T1000 (cell line): ENCODE data around the gene TIMM17A.
A peak's percentile ranks its signal among the peaks of the same experiment; 100 is the strongest.

Source experiments
- DNase-seq: peaks from one replicate; lab custom pipeline; 2025; ENCODE audit warnings: mixed read lengths; lab: John Stamatoyannopoulos, UW

The TIMM17A gene

GRCh38 chr1:201955009-201955728 lies at the start of gene TIMM17A:
TSS of gene TIMM17A (plus strand) at chr1:201955503. CDS start at chr1:201955527, 24 bp downstream.
- DNase-seq, result peak; percentile 97

GRCh38 chr1:201906336-201906735 lies 49.0 kb upstream of the TIMM17A start:
- DNase-seq, result no peak

GRCh38 chr1:201907621-201908020 lies 47.7 kb upstream of the TIMM17A start:
- no peak for DNase-seq

- no peak for DNase-seq
Measured at GRCh38 chr1:201911826-201912571, 43.3 kb upstream of the TIMM17A start.

- DNase-seq, result no peak
Measured at GRCh38 chr1:201912832-201913231, 42.5 kb upstream of the TIMM17A start.

- no peak for DNase-seq
Measured at GRCh38 chr1:201914456-201915235, 40.7 kb upstream of the TIMM17A start.

GRCh38 chr1:201916649-201917249 lies 38.6 kb upstream of the TIMM17A start:
- peak; percentile 90 for DNase-seq

GRCh38 chr1:201917362-201918033 lies 37.8 kb upstream of the TIMM17A start:
- DNase-seq, result no peak

- DNase-seq, result no peak
Measured at GRCh38 chr1:201918343-201918742, 37.0 kb upstream of the TIMM17A start.

- no peak for DNase-seq
Measured at GRCh38 chr1:201921952-201922558, 33.2 kb upstream of the TIMM17A start.

GRCh38 chr1:201925301-201925567 lies 30.1 kb upstream of the TIMM17A start:
- DNase-seq, result no peak

- DNase-seq, result no peak
Measured at GRCh38 chr1:201925981-201926645, 29.2 kb upstream of the TIMM17A start.

- no peak for DNase-seq
Measured at GRCh38 chr1:201928266-201928665, 27.0 kb upstream of the TIMM17A start.

GRCh38 chr1:201930137-201930536 lies 25.2 kb upstream of the TIMM17A start:
- DNase-seq, result no peak

- DNase-seq, result no peak
Measured at GRCh38 chr1:201930803-201931202, 24.5 kb upstream of the TIMM17A start.

- no peak for DNase-seq
Measured at GRCh38 chr1:201933840-201934430, 21.4 kb upstream of the TIMM17A start.

- no peak for DNase-seq
Measured at GRCh38 chr1:201937624-201938213, 17.6 kb upstream of the TIMM17A start.

GRCh38 chr1:201938440-201939035 lies 16.8 kb upstream of the TIMM17A start:
- DNase-seq, result no peak

GRCh38 chr1:201939148-201939547 lies 16.2 kb upstream of the TIMM17A start:
- DNase-seq, result no peak

- DNase-seq, result no peak
Measured at GRCh38 chr1:201939574-201939973, 15.7 kb upstream of the TIMM17A start.
